DMS79 treated with DMSO at 0.1 percent for 48 hours (cell line): Measurements from ENCODE around the gene TRIM16.
"Not testable (repeated sequence)": the region's sequence is repeated elsewhere in the genome, so short reads cannot be mapped to it uniquely, and the experiment has no call there.

Experiments
- DNase-seq: peaks from one replicate; lab custom pipeline; 2025; lab: John Stamatoyannopoulos, UW

Gene TRIM16

DNA sequence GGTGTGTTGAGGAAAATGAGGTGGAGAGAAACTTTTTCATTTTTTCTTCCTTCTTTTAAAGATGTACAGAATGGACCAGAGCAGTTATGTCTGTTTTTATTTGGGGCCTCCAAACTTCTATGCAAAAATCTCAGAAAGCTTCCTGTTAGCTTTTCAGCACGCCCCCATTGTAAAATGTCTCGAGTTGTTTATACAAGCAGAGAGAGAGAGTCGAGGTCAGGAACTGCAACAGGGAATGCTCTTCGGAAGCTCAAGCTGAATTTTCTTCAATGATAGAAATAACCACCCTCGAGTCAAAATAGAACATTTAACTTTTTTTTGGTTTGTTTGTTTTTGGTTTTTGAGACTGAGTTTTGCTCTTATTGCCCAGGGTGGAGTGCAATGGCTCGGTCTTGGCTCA lies 68.3 kb downstream of the TRIM16 start:
- not testable (repeated sequence) for DNase-seq

- DNase-seq = not testable (repeated sequence)
These were observed 71.0 kb downstream of the TRIM16 start for GRCh38 chr17:15613111-15613510.

DNA sequence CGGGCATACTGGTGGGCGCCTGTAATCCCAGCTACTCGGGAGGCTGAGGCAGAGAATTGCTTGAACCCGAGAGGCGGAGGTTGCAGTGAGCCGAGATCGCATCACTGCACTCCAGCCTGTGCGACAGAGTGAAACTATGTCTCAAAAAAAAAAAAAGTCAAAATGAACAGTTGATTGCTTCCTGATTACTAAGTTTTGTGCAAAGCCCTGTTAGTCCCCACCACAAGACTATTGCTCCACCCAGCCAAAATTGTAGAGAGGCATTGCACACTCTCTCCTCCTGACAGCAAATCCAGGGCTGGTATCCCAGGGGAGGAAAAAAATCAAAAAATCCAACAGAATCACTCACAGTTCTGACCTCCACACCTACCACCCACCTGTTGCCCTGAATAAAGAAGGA lies 91.2 kb downstream of the TRIM16 start:
- DNase-seq = not testable (repeated sequence)

GRCh38 chr17:15591986-15592385 lies 92.1 kb downstream of the TRIM16 start:
- not testable (repeated sequence) for DNase-seq

DNA sequence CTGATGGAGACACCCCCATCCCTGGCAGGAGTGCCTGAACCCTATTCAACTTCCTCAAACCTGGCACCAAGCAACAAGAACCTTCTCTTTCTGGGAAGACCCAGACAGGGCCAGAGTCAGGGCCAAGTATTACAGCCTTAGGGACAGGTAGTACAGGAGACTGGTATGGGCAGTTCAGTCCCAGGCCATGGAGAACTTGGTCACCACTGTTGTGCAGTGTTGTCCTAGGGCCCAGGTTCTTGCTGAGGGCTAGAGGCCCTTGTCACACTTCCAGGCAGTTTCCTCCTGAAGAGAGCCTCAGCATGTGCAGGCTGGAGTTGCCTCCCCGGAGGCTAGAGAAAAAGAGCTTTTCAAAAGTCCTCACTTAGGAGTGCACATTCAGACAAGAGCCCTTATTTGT lies 93.3 kb downstream of the TRIM16 start:
- not testable (repeated sequence) for DNase-seq

- DNase-seq = not testable (repeated sequence)
These were observed 94.3 kb downstream of the TRIM16 start for GRCh38 chr17:15589544-15590536.

GRCh38 chr17:15588017-15588416 lies 96.1 kb downstream of the TRIM16 start:
- not testable (repeated sequence) for DNase-seq

DNA sequence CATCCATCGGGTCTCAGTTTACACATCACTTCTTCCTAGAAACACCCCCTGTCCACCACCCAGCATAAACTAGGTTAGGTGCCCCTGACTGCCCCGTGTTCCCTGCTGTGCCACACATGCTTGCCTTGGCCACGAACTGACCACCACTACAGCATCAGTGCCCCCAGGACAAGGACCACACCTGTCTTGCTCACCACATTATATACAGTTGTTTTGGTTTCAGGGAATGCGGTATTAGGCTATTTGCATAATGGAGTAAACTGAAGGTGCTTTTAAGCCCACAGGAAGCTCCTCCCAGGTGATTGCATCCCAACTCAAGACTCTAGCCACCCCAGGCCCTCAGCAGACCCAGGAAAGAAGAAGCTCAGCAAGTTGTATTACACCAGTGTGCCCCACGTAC lies 100.8 kb downstream of the TRIM16 start:
- DNase-seq = not testable (repeated sequence)

DNA sequence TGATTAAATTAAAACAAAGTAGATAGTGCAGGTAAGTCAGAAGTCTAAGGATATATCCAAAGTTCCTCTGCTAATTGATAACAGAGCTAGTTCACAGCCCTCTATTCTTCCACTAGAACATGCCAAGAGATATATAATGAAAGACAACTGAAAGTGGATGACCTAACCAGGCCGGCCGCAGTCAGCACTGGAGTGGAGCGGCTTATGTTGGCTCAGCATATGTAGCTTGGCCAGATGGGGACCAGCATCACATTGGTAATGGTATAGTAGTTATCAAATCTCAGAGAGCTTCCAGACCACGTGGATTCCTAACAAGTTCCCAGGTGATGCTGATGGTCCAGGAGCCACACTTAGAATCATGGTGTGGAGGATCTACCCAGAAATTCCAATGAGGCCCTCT lies 102.6 kb downstream of the TRIM16 start:
- not testable (repeated sequence) for DNase-seq
